Inflammatory macrophage treated with lipopolysaccharide for 4 hours (primary cell): Measurements from ENCODE around the gene GINS1.
A peak's percentile ranks its signal among the peaks of the same experiment; 100 is the strongest.
"Not testable (repeated sequence)": the region's sequence is repeated elsewhere in the genome, so short reads cannot be mapped to it uniquely, and the experiment has no call there.

Experiments used
- DNase-seq: peaks from one replicate; pipeline ENCODE4 v3.0.0-alpha.2; 2020

Gene GINS1

GRCh38 chr20:25390538-25391528, 16.6 kb upstream of the GINS1 start, which contains the start of gene ABHD12:
Gene ABHD12 (minus strand): TSS chr20:25390835. CDS start chr20:25390703, 132 bp downstream.
- peak; percentile 97 for DNase-seq

GRCh38 chr20:25394276-25394675, 13.2 kb upstream of the GINS1 start:
- no peak for DNase-seq

DNA sequence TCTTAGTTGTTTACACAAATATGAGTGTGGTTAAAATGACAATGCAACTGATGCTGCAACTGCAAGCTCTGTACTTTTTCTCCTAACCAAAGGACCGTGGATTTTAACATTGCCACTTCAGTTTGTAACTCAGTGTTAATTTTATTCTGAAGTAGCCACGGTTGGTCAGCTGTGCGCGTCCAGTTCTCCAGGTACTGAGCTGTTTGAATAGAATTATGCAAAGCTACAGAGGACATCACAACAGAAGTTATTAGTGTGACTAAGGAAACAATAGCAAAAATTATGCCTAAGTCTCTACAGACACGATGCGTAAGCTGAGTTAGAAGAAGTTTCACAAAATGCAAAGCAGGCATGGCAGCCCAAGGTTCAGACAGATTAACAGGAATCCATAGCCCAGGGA, 12.5 kb upstream of the GINS1 start:
- no peak for DNase-seq

DNA sequence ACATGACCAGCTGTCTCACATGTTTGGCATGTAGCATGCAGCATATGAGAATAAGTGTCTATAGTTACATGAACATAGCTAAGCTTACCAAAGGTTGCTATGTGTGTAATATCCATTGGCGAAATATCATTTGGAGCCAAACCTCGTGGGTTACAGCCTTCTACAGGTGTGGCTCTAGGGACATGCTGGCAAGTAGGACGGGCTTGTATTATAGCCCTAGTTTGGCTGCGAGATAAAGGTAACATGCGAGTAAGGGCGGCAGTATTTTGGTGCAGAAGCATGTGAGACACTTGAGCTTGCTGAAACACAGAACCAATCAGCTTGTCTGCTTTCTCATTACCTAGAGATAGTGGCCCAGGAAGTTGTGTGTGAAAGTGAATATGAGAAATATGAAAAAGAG, 10.4 kb upstream of the GINS1 start:
- DNase-seq = no peak

DNA sequence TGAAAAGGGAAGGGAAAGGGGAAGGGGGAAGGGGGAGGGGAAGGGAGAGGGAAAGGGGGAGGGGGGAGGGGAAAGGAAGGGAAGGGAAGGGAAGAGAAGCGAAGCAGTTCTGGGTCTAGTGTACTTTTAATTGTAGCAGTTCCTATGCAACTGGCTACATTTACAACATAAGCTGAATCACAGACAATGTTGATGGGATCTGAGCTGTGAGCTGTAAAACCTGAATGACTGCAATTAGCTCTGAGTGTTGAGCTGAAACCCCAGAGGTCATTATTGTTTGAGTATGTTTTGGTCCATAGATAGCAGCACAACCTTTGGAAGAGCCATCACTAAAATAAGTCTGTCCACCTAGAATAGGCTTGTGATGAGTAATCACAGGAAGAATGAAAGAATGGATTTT, 9.7 kb upstream of the GINS1 start:
- peak; percentile 26 for DNase-seq

DNA sequence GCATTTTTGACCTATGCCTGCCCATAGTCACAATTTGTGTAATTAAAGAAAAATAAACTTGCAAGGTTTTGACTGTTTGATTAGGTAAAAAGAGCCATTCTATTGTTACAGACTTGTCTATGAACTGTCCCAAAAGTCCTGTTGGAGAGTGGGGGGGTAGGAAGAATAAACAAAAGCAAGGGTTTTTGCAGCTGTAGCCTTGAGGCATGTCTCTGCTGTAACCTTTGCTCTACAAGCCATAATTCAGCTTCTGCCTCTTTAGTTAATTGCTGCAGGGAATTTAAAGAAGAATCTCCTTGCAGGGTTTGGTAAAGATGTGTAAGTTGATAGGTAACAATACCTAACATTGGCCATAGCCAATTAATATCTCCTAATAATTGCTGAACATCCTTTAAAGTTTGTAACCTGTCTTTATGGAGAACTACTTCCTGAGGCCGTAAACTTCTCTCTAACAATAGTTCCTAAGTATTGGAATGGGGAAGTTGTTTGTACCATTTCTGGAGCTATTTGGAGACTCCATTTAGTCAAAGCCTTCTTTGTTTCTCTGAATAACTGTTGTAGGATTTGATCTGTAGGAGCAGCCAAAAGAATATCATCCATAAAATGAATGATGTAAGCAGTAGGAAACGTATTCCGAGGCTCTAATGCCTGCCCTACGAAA, 9.0 kb upstream of the GINS1 start:
- DNase-seq = no peak

DNA sequence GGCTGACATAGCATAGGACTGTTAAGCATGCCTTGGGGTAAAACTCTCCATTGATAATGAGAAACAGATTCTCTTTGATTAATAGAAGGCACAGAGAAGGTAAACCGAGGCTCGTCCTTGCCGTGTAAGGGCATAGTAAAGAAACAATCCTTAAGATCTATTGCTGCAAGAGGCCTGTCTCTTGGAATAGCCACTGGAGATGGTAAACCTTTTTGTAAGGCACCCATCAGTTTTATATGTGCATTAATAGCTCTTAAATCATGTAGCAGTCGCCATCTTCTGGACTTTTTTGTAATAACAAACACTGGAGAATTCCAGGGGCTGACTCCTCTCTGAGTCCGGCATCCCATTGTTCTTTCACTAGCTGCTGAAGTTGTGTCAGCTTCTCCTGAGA, 8.4 kb upstream of the GINS1 start:
- DNase-seq = peak; percentile 77

DNA sequence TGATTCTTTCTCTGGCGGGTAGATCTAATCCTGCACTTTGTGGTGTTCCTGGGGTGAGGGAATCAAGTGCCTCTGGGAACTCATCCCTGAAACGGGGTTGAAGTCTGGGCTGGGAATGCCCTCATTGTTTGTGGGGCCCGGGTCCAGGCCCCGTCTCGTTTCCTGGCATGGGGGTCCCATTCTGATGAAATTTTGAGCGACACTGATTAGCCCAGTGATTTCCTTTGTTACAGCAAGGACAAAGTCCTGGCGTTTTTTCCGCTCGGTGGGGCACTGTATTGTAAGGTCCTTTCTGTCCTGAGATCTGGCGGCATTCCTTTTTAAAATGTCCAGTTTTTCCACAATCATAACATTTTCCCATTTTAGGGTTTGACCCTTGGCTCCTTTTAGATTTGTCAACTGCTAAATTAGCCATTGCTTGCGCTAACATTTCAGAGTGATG, 7.2 kb upstream of the GINS1 start:
- DNase-seq = not testable (repeated sequence)

DNA sequence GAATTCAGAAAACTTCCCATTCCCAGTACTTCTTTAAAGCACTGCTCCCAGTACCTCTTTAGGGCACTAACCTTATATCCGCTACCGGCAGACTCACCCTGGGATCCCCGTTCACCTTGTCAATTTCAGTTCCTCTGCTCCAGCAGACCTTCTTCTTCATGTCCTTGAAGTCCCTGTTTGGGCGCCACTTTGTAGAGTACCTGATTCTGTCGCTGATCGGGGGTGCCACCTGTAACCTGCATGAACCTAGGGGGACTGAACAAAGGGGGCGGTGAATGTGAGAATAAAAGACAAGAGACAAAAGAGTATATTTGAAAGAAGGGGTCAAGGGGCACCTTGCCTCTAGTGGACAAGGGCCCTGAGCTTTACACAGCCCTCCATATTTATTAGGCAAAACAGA, 4.9 kb upstream of the GINS1 start:
- DNase-seq = no peak

- no peak for DNase-seq
These were observed 686 bp downstream of the GINS1 start for GRCh38 chr20:25408170-25408547.

DNA sequence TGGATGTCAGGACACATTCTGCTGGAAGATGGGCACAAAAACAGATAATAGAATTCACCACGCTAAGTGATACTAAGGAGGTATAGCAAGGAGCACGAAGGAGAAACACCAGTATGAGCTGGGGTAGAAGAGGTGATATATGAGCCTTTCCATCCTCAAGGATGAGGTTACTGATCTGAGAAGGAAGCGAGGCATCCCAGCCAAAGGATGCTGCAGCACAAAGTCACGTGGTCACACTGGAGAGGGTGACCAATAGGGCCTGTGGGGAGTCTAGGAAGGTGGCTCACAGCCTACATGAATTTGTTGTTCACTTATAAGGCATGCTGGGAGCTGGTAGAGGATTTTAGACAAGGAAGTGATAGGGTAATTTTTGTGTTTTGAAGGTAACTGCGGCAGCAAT, 1.4 kb downstream of the GINS1 start:
- no peak for DNase-seq

DNA sequence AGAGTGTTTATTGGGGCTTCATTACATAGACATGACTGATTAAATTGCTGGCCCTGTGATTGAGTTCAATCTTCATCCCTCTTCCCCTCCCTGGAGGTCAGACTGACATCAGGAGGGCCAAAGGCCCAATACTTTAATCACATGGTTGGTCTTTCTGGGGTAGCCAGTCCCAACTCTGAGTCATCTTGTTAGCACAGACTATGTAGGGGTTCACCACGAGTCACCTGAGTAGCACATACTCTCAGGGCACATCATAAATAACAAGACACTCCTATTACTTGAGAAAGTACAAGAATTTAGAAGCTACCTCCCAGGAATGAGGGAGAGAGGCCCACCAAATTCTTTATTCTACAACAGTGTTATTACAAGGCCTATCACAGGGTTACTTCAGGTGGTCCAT, 11.3 kb downstream of the GINS1 start:
- no peak for DNase-seq

- no peak for DNase-seq
These were observed 13.6 kb downstream of the GINS1 start for GRCh38 chr20:25421102-25421501.

- no peak for DNase-seq
These were observed 14.6 kb downstream of the GINS1 start for GRCh38 chr20:25422032-25422431.

GRCh38 chr20:25424536-25424935, 17.1 kb downstream of the GINS1 start:
- no peak for DNase-seq

- DNase-seq = no peak
These were observed 29.7 kb downstream of the GINS1 start for GRCh38 chr20:25437153-25437581.

GRCh38 chr20:25439328-25439727, 31.9 kb downstream of the GINS1 start:
- DNase-seq = peak; percentile 33

DNA sequence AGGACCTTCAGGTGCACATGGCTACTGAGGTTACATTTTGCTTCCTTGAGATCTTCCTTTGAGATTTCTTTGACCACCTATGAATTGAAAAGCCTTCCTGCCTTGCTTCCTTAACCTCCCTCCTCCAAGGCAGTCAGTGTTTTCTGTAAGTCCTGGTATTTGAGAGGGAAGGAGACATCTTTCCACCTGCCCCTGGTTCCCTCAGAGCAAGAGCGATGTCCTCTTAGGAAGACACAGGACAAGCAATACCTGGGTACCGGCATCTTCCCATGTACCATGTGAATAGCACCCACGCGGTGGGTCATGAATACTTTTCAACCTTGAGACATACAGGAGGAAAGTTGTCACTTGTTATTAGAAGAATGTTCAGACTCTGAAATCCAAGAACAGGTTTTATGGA, 37.1 kb downstream of the GINS1 start:
- DNase-seq = no peak

DNA sequence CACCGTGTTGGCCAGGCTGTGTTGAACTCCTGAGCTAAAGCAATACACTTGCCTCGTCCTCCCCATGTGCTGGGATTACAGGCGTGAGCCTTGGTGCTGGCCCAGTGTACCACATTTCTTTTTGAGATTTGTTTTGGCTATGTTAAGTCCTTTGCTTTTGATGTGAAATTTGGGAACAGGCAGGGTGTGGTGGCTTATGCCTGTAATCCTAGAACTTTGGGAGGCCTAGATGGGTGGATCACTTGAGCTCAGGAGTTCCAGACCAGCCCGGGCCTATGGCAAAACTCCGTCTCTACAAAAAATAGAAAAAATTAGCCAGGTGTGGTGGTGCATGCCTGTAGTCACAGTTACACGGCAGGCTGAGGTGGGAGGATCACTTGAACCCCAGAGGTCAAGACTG, 40.2 kb downstream of the GINS1 start:
- DNase-seq = no peak

DNA sequence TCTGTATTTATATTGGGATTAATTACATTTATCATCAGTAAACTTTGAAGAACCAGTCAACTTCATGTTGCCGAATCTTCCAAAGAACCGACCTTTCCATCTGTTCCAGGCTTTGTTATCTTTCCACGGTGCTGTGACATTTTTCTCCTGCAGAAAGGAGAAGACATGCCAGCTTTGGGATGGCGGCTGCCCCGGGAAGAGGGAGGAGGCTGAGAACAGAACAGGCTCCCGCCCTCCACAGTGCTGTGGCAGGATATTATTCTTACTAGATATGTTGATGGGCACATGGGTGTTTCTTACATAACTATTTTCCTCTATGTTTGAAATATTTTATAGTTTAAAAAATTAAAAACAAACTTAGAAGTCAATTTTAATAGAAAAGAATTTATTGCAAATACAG, 44.9 kb downstream of the GINS1 start:
- no peak for DNase-seq

DNA sequence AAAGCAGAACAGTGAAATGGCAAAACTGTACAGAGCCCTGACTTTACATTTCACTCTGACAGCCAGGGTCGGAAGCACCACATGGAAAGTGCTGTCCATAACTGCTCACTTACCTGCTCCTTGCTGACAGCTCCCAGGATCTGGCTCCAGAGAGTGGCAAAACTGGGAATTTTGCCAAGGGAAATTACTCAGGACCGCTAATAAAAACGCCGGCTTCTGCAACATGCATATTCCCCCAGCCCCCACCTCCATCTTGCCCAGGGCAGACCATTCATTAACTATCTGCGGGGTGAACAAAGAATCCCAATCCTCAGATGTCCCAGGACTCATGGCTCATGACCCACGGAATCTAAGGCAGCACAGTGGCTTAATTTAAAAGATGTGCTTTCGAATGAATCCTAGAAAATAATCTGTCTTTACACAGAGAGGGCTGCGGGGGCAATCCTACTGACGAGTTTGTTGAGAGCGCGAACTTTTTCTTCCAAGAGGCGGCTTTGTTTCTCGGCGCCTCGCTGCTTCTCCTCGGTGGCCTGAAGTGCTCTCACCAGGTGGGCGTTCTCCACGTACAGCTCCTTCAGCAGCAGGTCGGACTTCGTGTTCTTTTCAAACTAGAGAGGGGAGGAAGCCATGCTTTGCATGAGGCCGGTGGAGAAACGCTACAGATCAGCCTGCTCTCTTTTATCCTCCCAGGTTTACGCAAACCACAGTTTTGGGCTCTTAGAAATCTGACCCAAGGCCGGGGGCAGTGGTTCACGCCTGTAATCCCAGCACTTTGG, 45.8 kb downstream of the GINS1 start:
- no peak for DNase-seq

GRCh38 chr20:25454153-25454900, 46.9 kb downstream of the GINS1 start:
- no peak for DNase-seq
